A673 (cell line): ENCODE measurements around the gene PES1. TPM values are rescaled to one million over a fixed set of nuclear protein-coding genes. Genes with fewer than 3 reads are reported as not detected.

Experiments
- BruUV-seq: library from RNA; stranded (reverse); fragments of 400-500 nt; replicated peaks from 2 replicates; lab custom pipeline; 2021; lab: Mats Ljungman, UMichigan
- CTCF ChIA-PET: fragments of 300-600 bp; sonication (Branson Sonifier 250); formaldehyde crosslinking; loops from one replicate; lab custom pipeline; 2022; ENCODE audit warnings: antibody characterized with exemption; lab: Charles Lee
- POLR2A ChIA-PET: fragments of 300-600 bp; sonication (Branson Sonifier 250); formaldehyde crosslinking; loops from one replicate; lab custom pipeline; 2022; ENCODE audit warnings: antibody characterized with exemption; ENCODE audit not compliant: low non-redundant PET; lab: Charles Lee
- DNase-seq: peaks from one replicate; pipeline ENCODE4 v3.0.0-alpha.2; 2015; ENCODE audit warnings: low spot score
- H3K27ac ChIP-seq: fragments of 200-600 bp; sonication (generic); 2 replicates; pipeline ENCODE4 v1.5.1; 2016; ENCODE audit warnings: mixed run types, low read depth, mild to moderate bottlenecking, mixed read lengths, antibody characterized with exemption, low read length; ENCODE audit not compliant: poor library complexity, severe bottlenecking
- H3K27me3 ChIP-seq: fragments of 200-600 bp; sonication (generic); replicated peaks from 2 replicates; pipeline ENCODE4 v1.6.1; 2017; ENCODE audit warnings: mixed run types, low read depth, mild to moderate bottlenecking, mixed read lengths, antibody characterized with exemption, low read length; ENCODE audit not compliant: insufficient read depth, poor library complexity
- H3K36me3 ChIP-seq: fragments of 200-600 bp; sonication (generic); 2 replicates; pipeline ENCODE4 v1.6.1; 2016; ENCODE audit warnings: mixed run types, mild to moderate bottlenecking, mixed read lengths, antibody characterized with exemption, low read length; ENCODE audit not compliant: insufficient read depth, poor library complexity, severe bottlenecking
- H3K4me1 ChIP-seq: fragments of 200-600 bp; sonication (generic); 2 replicates; pipeline ENCODE4 v1.6.1; 2017; ENCODE audit warnings: mixed run types, mild to moderate bottlenecking, mixed read lengths, antibody characterized with exemption, low read length; ENCODE audit not compliant: insufficient read depth, poor library complexity, severe bottlenecking
- H3K4me3 ChIP-seq: fragments of 200-600 bp; sonication (generic); 2 replicates; pipeline ENCODE4 v1.5.1; 2016; ENCODE audit warnings: low read depth, mixed run types, mild to moderate bottlenecking, mixed read lengths, low read length; ENCODE audit not compliant: poor library complexity, severe bottlenecking
- H3K9me3 ChIP-seq: fragments of 200-600 bp; sonication (generic); 2 replicates; pipeline ENCODE4 v1.6.1; 2016; ENCODE audit warnings: mixed run types, low read depth, mild to moderate bottlenecking, mixed read lengths, antibody characterized with exemption, low read length; ENCODE audit not compliant: poor library complexity, severe bottlenecking
- EZH2 ChIP-seq: fragments of 200-600 bp; sonication (generic); IDR thresholded peaks from 2 replicates; pipeline ENCODE4 v1.6.1; 2017; ENCODE audit warnings: borderline replicate concordance, low read depth, mild to moderate bottlenecking, mixed read lengths, antibody characterized with exemption, low read length; ENCODE audit not compliant: poor library complexity, severe bottlenecking
- intact Hi-C: fragments of 100-400 bp; cut with micrococcal nuclease; formaldehyde crosslinking; loops from one replicate; pipeline ENCODE4 v1.10.0; 2022; ENCODE audit not compliant: unreplicated experiment
- total RNA-seq: library from RNA; stranded (reverse); gene quantifications from 2 replicates; pipeline ENCODE4 v1.2.3, GENCODE V29; 2021
- TF ChIP-seq, protein P1 (sequence below): fragments of 300-800, 200-600 bp; sonication (generic); conservative IDR thresholded peaks from 2 replicates; pipeline ENCODE4 v1.5.1; 2017; ENCODE audit warnings: low read depth, mild to moderate bottlenecking, antibody characterized with exemption, low read length, moderate library complexity, mixed read lengths

PES1 gene
- total RNA-seq, 1 experiment from 2014 or later: 175 TPM

DNA sequence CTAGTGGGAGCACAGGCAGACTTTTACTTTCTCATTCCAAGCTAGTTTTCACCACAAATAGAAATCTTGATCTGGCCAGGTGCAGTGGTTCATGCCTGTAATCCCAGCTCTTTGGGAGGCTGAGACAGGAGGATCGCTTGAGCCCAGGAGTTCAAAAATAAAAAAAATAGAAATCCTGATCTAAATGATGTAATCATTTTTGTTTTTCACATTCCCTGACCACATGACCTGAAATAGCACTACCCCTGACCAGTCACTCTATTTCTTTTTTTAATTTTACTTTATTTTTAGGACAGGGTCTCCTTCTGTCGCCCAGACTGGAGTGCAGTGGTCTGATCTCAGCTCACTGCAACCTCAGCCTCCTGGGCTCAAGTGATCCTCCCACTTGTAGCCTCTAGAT is 13.0 kb upstream of the PES1 start:
- H3K27ac ChIP-seq: no peak overlapping the region
- no peaks in the 10 kb centered on the region for H3K36me3 ChIP-seq
- CTCF ChIA-PET: interaction anchor here (0.7 kb wide), 1 partner anchor 97 kb away, joined by 3 read pairs; no protein-coding TSS in a partner anchor
- intact Hi-C loops: loop anchor here (10.0 kb wide), 2 partner anchors 160 to 320 kb away; partner anchors contain the start of gene CASTOR1
- BruUV-seq: no TSS peak
- no peak for DNase-seq
- H3K4me3 ChIP-seq: no peak overlapping the region
- no peak for TF ChIP-seq EZH2
- TF ChIP-seq, protein P1, sequence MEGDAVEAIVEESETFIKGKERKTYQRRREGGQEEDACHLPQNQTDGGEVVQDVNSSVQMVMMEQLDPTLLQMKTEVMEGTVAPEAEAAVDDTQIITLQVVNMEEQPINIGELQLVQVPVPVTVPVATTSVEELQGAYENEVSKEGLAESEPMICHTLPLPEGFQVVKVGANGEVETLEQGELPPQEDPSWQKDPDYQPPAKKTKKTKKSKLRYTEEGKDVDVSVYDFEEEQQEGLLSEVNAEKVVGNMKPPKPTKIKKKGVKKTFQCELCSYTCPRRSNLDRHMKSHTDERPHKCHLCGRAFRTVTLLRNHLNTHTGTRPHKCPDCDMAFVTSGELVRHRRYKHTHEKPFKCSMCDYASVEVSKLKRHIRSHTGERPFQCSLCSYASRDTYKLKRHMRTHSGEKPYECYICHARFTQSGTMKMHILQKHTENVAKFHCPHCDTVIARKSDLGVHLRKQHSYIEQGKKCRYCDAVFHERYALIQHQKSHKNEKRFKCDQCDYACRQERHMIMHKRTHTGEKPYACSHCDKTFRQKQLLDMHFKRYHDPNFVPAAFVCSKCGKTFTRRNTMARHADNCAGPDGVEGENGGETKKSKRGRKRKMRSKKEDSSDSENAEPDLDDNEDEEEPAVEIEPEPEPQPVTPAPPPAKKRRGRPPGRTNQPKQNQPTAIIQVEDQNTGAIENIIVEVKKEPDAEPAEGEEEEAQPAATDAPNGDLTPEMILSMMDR: no peak
- H3K27me3 ChIP-seq: no peaks in the 10 kb centered on the region
- peaks cover 18% of the 10 kb centered on the region for H3K4me1 ChIP-seq
- POLR2A ChIA-PET: no interaction called here
- no peaks in the 10 kb centered on the region for H3K9me3 ChIP-seq

DNA sequence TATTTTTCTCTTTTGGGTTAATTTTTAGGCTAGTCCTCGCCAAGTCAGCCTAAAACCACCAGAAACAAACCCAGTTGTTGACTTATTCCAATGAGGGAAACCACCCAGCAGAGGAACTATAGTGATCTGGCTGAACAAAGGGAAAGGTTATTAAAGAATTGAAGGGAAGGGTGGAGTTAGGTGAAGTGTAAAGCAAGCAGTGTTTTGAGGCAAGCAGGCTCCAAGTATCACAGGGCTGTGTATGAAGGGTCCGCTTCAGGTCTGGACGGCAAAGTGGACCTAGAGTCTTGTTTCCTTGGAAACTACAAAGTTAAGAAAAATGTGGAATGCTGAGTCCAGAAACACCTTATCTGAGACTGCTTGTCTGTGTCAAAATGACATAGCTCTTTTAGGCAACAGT is 12.1 kb upstream of the PES1 start:
- H3K27me3 ChIP-seq: no peaks in the 10 kb centered on the region
- H3K4me1 ChIP-seq: peaks cover 18% of the 10 kb centered on the region
- H3K27ac ChIP-seq: no peak overlapping the region
- no peak overlapping the region for H3K4me3 ChIP-seq
- CTCF ChIA-PET: interaction anchor here (0.6 kb wide), 1 partner anchor 900 kb away, joined by 8 read pairs; no protein-coding TSS in a partner anchor
- H3K9me3 ChIP-seq: no peaks in the 10 kb centered on the region
- TF ChIP-seq, protein P1: no peak
- no peak for TF ChIP-seq EZH2
- no peaks in the 10 kb centered on the region for H3K36me3 ChIP-seq
- POLR2A ChIA-PET: interaction anchor here (0.6 kb wide), 1 partner anchor 12 kb away, joined by 4 read pairs; the partner anchor contains the start of gene PES1
- BruUV-seq: no TSS peak
- intact Hi-C loops: loop anchor here (10.0 kb wide), 2 partner anchors 159 to 319 kb away; partner anchors contain the start of gene CASTOR1
- no peak for DNase-seq

DNA sequence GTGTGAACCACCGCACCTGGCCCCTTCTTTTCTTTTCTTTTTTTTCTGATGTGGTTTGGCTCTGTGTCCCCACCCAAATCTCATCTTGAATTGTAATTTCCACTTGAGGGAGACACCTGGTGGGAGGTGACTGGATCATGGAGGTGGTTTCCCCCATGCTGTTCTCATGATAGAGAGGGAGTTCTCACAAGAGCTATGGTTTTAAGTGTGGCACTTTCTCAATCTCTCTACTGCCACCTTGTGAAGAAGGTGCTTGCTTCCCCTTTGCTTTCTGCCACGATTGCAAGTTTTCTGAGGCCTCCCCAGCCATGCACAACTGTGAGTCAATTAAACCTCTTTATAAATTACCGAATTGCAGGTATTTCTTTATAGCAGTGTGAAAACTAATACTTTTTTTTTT is 10.3 kb upstream of the PES1 start:
- BruUV-seq: no TSS peak
- DNase-seq: peak; percentile 62

More for the DNA sequence above, 10.3 kb upstream of the PES1 start:
- ChIA-PET CTCF (interaction anchor here (0.5 kb wide), 2 partner anchors 197 to 289 kb away, joined by 3 to 5 read pairs; no protein-coding TSS in a partner anchor), POLR2A (interaction anchor here (0.6 kb wide), 1 partner anchor 367 kb away, joined by 3 read pairs; no protein-coding TSS in a partner anchor)
- H3K27me3 ChIP-seq: no peaks in the 10 kb centered on the region
- no peak overlapping the region for H3K4me3 ChIP-seq
- H3K9me3 ChIP-seq: no peaks in the 10 kb centered on the region
- intact Hi-C loops: loop anchor here (10.0 kb wide), 2 partner anchors 157 to 317 kb away; partner anchors contain the start of gene CASTOR1
- TF ChIP-seq, protein P1: peak; percentile 47
- no peak for TF ChIP-seq EZH2
- no peaks in the 10 kb centered on the region for H3K36me3 ChIP-seq
- H3K27ac ChIP-seq: no peak overlapping the region
- H3K4me1 ChIP-seq: peaks cover 9% of the 10 kb centered on the region
